KMS-11 (cell line): Measurements from ENCODE around the gene GPSM3.

ENCODE experiments used
- H2AFZ ChIP-seq: fragments of 200-600 bp; sonication (generic); 2 replicates; pipeline ENCODE4 v1.6.1; 2016; ENCODE audit warnings: antibody characterized with exemption, mixed run types, low read depth
- H3K27ac ChIP-seq: fragments of 200-600 bp; sonication (generic); 2 replicates; pipeline ENCODE4 v1.6.1; 2016; ENCODE audit warnings: mild to moderate bottlenecking, mixed run types
- H3K27me3 ChIP-seq: fragments of 200-600 bp; sonication (generic); 2 replicates; pipeline ENCODE4 v1.6.1; 2017; ENCODE audit warnings: mild to moderate bottlenecking, low read depth, mixed run types, moderate library complexity; ENCODE audit not compliant: insufficient read depth
- H3K36me3 ChIP-seq: fragments of 200-600 bp; sonication (generic); 2 replicates; pipeline ENCODE4 v1.6.1; 2017; ENCODE audit warnings: mild to moderate bottlenecking, mixed run types; ENCODE audit not compliant: insufficient read depth
- H3K4me1 ChIP-seq: fragments of 200-600 bp; sonication (generic); 2 replicates; pipeline ENCODE4 v1.6.1; 2016; ENCODE audit warnings: mild to moderate bottlenecking, low read depth, mixed run types; ENCODE audit not compliant: poor library complexity, severe bottlenecking
- H3K4me2 ChIP-seq: fragments of 200-600 bp; sonication (generic); 2 replicates; pipeline ENCODE4 v1.7.0; 2016; ENCODE audit warnings: mild to moderate bottlenecking, mixed run types
- H3K4me3 ChIP-seq: fragments of 200-600 bp; sonication (generic); IDR thresholded peaks from 2 replicates; pipeline ENCODE4 v1.6.1; 2017; ENCODE audit warnings: low read depth, low read length, mixed read lengths; ENCODE audit not compliant: insufficient read depth
- H3K79me2 ChIP-seq: fragments of 200-600 bp; sonication (generic); 2 replicates; pipeline ENCODE4 v1.6.1; 2016; ENCODE audit warnings: low read depth, mixed run types; ENCODE audit not compliant: insufficient read depth
- H3K9ac ChIP-seq: fragments of 200-600 bp; sonication (generic); 2 replicates; pipeline ENCODE4 v1.6.1; 2016; ENCODE audit warnings: mild to moderate bottlenecking, mixed run types
- H4K20me1 ChIP-seq: fragments of 200-600 bp; sonication (generic); 2 replicates; pipeline ENCODE4 v1.6.1; 2016; ENCODE audit warnings: mild to moderate bottlenecking, mixed run types; ENCODE audit not compliant: insufficient read depth
- CTCF ChIP-seq: fragments of 200-600 bp; sonication (generic); conservative IDR thresholded peaks from 2 replicates; pipeline ENCODE4 v1.6.1; 2017; ENCODE audit warnings: low read depth, mild to moderate bottlenecking, antibody characterized with exemption, low read length, moderate library complexity, mixed read lengths

Gene GPSM3

GRCh38 chr6:32151181-32151862, 41.1 kb downstream of the GPSM3 start:
- no peaks in the 10 kb centered on the region for H3K79me2 ChIP-seq
- TF ChIP-seq CTCF, result no peak
- H2AFZ ChIP-seq, result no peak overlapping the region
- peaks cover 6% of the 10 kb centered on the region; the same call in 1 of the 2 replicates for H3K27me3 ChIP-seq
- H3K36me3 ChIP-seq, result no peaks in the 10 kb centered on the region
- H3K4me1 ChIP-seq, result no peaks in the 10 kb centered on the region
- no peak overlapping the region for H3K4me2 ChIP-seq
- no peak overlapping the region for H3K9ac ChIP-seq
- no peak overlapping the region for H3K4me3 ChIP-seq
- no peaks in the 10 kb centered on the region for H4K20me1 ChIP-seq
- H3K27ac ChIP-seq, result no peak overlapping the region

GRCh38 chr6:32149932-32150870, 42.2 kb downstream of the GPSM3 start:
- Histone ChIP-seq H3K27me3 (peaks cover 6% of the 10 kb centered on the region; the same call in 1 of the 2 replicates), H3K4me2 (no peak overlapping the region), H3K27ac (no peak overlapping the region), H3K9ac (no peak overlapping the region), H4K20me1 (no peaks in the 10 kb centered on the region), H3K4me1 (no peaks in the 10 kb centered on the region), H2AFZ (no peak overlapping the region), H3K36me3 (no peaks in the 10 kb centered on the region), H3K79me2 (no peaks in the 10 kb centered on the region), H3K4me3 (no peak overlapping the region)
- no peak for TF ChIP-seq CTCF

- H4K20me1 ChIP-seq, result no peaks in the 10 kb centered on the region
- no peak overlapping the region for H3K4me2 ChIP-seq
- no peak overlapping the region for H2AFZ ChIP-seq
- H3K9ac ChIP-seq, result no peak overlapping the region
- H3K4me1 ChIP-seq, result no peaks in the 10 kb centered on the region
- H3K27ac ChIP-seq, result no peak overlapping the region
- no peaks in the 10 kb centered on the region for H3K36me3 ChIP-seq
- no peak overlapping the region for H3K4me3 ChIP-seq
- no peak for TF ChIP-seq CTCF
- peaks cover 6% of the 10 kb centered on the region; the same call in 1 of the 2 replicates for H3K27me3 ChIP-seq
- H3K79me2 ChIP-seq, result no peaks in the 10 kb centered on the region
These were observed 43.2 kb downstream of the GPSM3 start for GRCh38 chr6:32149092-32149755.

- Histone ChIP-seq H3K27me3 (peaks cover 6% of the 10 kb centered on the region; the same call in 1 of the 2 replicates), H3K9ac (no peak overlapping the region)
These were observed 44.0 kb downstream of the GPSM3 start for GRCh38 chr6:32148289-32149091.

More at GRCh38 chr6:32148289-32149091, 44.0 kb downstream of the GPSM3 start:
- Histone ChIP-seq H3K36me3 (no peaks in the 10 kb centered on the region), H3K27ac (no peak overlapping the region), H3K79me2 (no peaks in the 10 kb centered on the region), H2AFZ (no peak overlapping the region), H3K4me1 (no peaks in the 10 kb centered on the region), H3K4me2 (no peak overlapping the region), H3K4me3 (no peak overlapping the region), H4K20me1 (no peaks in the 10 kb centered on the region)
- no peak for TF ChIP-seq CTCF
